ENCODE results near the gene TARDBP. TPM values are rescaled to one million over a fixed set of nuclear protein-coding genes. Genes with fewer than 3 reads are reported as not detected.
"Not testable (repeated sequence)": the region's sequence is repeated elsewhere in the genome, so short reads cannot be mapped to it uniquely, and the experiment has no call there.

TARDBP gene
- total RNA-seq, 1 donor from 2014 or later, result 107 TPM

DNA sequence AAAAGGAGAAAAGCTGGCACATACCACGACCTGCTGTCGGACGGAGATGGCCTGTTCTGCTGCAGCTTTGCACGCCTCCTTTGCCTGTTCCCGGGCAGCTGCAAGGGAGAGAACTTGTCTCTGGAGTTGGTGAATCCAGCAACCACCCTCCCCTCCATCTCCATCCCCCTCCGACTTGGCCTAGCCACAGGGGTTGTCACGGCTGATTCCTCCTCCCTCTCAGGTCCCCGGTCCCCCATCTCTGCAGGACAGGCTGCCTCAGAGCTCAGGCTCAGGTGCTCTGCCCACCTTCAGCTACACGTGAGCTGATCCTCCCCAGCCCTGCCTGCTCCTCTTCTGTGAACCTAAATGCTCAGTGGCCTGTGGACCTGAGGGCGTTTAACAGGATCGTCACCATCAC is 58.4 kb downstream of the TARDBP start:
- ATAC-seq, result no peak
- no peak for DNase-seq (ENCODE audit: missing footprints)
- intact Hi-C loops (cut with DNase I), result no loop called here

DNA sequence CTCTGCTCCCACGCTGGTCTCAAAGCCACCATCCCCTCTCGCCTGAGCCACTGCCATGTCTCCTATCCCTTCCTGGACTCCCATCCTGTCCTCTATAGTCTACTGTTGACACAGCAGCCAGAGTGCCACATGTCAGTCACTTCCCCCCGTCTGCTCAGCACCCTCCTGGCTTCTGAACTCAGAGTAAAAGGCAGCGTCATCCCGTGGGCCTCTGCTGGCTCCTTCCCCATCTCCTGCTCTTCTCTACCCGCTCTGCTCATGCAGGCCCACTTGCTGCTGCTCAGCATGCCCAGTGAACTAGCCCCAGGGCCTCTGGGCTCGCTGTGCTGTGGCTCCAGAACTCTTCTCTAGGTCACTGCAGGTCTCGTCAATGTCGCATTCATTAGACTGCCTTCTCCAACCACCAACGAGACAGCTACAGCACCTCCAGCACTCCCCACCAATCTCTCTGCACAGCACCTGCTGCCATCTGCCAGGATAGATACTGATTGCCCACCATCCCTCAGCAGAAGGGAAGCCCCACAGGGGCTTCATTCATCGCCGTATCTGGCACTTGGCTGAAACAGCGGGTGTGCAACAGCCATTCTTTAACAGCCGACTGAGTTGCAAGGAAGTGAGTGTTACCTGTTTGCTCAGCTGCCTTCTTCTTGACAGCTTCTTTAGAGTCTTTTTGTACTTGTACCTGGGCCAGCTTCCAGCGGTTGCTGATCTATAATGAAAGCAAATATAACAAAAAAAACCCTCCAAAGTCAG is 59.2 kb downstream of the TARDBP start:
- ATAC-seq (no peak), DNase-seq (ENCODE audit: missing footprints) (no peak)
- intact Hi-C loops (cut with DNase I), result no loop called here

DNA sequence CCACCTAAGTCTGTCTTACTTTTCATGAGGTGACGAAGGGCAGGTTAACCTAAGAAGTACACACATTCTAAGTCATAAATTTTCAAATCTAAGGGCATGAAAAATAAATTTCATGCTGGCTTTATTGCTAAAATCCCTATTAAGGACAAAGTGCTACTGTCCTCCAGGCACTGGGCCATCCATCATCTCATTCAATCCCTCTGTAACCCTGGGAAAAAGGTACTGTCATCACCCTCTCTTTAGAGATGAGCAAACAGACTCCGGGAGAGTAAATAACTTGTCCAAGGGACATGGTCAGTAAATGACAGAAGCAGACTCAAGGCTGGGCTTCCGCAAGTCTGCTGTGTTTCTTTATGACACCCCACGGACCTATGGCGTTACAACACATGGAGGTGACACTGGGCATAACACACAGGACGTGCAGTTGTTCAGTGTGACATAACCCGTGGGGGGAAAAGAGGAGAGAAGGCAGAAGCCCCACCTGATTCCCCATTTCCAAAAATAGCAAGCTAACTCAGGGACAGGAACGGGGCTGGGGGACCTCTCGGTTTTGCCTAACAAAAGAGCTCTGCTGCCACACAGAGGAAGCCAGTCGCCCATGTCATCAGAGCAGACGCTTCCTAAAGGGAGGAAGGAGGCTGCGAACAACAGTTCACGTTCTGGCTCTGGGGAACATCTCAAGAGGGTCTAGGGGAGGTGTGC is 59.9 kb downstream of the TARDBP start:
- intact Hi-C loops (cut with DNase I), result no loop called here
- no peak for ATAC-seq
- no peak for DNase-seq (ENCODE audit: missing footprints)

DNA sequence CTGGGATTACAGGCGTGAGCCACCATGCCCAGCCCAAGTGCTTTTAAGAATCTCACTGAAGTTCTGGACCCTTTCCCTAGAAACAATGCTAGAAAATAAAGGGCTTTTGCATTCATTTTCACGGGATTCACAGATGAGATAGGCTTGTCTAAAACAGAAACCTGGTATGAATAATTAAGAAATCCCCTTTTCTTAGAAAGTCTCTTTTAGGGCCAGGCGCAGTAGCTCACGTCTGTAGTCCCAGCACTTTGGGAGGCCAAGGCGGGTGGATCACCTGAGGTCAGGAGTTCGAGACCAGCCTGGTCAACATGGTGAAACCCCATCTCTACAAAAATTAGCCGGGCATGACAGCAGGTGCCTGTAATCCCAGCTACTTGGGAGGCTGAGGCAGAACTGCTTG is 60.9 kb downstream of the TARDBP start:
- DNase-seq (ENCODE audit: missing footprints); ATAC-seq; intact Hi-C loops (cut with DNase I): not testable (repeated sequence)

Other genes with a start within 250 kb of the TARDBP start
- gene CASZ1, start 216.0 kb upstream of the TARDBP start, total RNA-seq, result 58.2 TPM
- not detected for gene MASP2, start 34.6 kb downstream of the TARDBP start, total RNA-seq
- 54.0 TPM for gene SRM, start 47.4 kb downstream of the TARDBP start, total RNA-seq
- gene EXOSC10, start 87.2 kb downstream of the TARDBP start, total RNA-seq, result 18.1 TPM
- 0.51 TPM for gene ANGPTL7, start 176.7 kb downstream of the TARDBP start, total RNA-seq
- gene MTOR, start 249.9 kb downstream of the TARDBP start, total RNA-seq, result 28.4 TPM

Data from Right ventricle myocardium inferior (tissue), 1 donor.